ENCODE measurements around the gene FARSB. TPM values are rescaled to one million over a fixed set of nuclear protein-coding genes. Genes with fewer than 3 reads are reported as not detected.

FARSB gene
- total RNA-seq, 1 experiment from 2014 or later = 50.2 TPM

DNA sequence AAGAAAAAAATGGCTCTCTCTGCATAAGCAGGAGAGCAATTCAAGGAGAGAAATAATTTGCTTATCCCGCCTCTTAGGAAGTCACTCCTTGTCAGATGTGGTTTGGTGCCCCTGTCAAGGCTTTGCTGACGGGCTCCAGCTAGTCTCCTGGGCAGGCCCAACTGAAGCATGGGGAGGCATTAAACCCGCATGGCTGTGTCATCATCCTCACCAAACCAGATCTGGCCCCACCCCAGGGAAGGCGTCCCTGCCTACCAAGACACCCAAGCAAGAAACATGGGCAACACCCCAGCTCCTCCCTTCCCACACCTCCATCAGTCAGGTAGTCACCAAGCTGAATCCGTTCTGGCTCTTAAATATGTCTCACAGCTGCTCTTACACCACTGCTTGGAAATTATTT lies 123.6 kb downstream of the FARSB start:
- TF ChIP-seq, protein P1, sequence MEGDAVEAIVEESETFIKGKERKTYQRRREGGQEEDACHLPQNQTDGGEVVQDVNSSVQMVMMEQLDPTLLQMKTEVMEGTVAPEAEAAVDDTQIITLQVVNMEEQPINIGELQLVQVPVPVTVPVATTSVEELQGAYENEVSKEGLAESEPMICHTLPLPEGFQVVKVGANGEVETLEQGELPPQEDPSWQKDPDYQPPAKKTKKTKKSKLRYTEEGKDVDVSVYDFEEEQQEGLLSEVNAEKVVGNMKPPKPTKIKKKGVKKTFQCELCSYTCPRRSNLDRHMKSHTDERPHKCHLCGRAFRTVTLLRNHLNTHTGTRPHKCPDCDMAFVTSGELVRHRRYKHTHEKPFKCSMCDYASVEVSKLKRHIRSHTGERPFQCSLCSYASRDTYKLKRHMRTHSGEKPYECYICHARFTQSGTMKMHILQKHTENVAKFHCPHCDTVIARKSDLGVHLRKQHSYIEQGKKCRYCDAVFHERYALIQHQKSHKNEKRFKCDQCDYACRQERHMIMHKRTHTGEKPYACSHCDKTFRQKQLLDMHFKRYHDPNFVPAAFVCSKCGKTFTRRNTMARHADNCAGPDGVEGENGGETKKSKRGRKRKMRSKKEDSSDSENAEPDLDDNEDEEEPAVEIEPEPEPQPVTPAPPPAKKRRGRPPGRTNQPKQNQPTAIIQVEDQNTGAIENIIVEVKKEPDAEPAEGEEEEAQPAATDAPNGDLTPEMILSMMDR (conservative IDR thresholded peaks at IDR 0.05) = no peak
- no peak for TF ChIP-seq EZH2 (IDR thresholded peaks at IDR 0.05; ENCODE audit: low read depth)
- DNase-seq = peak in 1 of 2 experiments; percentile 34
- Histone ChIP-seq H3K36me3 (ENCODE audit: low read depth) (no peaks in the 10 kb centered on the region), H3K27me3 (ENCODE audit: insufficient read depth, low read depth) (no peaks in the 10 kb centered on the region), H3K4me1 (replicated peaks; ENCODE audit: insufficient read depth) (no peaks in the 10 kb centered on the region), H4K20me1 (ENCODE audit: insufficient read depth) (no peaks in the 10 kb centered on the region), H2AFZ (no peak overlapping the region), H3F3A (ENCODE audit: insufficient read depth, low read depth) (no peaks in the 10 kb centered on the region), H3K9me3 (ENCODE audit: insufficient read depth, low read depth) (no peaks in the 10 kb centered on the region), H3K79me2 (ENCODE audit: low read depth) (no peaks in the 10 kb centered on the region), H3K4me3 (no peak overlapping the region), H3K27ac (no peak overlapping the region), H3K9me2 (ENCODE audit: insufficient read depth) (no peaks in the 10 kb centered on the region), H3K4me2 (no peak overlapping the region)
- ChIA-PET CTCF (no interaction called here), POLR2A (ENCODE audit: unreplicated experiment) (no interaction called here)
- BruUV-seq (replicated peaks) = no TSS peak
- intact Hi-C loops (cut with micrococcal nuclease; ENCODE audit: unreplicated experiment) = no loop called here

DNA sequence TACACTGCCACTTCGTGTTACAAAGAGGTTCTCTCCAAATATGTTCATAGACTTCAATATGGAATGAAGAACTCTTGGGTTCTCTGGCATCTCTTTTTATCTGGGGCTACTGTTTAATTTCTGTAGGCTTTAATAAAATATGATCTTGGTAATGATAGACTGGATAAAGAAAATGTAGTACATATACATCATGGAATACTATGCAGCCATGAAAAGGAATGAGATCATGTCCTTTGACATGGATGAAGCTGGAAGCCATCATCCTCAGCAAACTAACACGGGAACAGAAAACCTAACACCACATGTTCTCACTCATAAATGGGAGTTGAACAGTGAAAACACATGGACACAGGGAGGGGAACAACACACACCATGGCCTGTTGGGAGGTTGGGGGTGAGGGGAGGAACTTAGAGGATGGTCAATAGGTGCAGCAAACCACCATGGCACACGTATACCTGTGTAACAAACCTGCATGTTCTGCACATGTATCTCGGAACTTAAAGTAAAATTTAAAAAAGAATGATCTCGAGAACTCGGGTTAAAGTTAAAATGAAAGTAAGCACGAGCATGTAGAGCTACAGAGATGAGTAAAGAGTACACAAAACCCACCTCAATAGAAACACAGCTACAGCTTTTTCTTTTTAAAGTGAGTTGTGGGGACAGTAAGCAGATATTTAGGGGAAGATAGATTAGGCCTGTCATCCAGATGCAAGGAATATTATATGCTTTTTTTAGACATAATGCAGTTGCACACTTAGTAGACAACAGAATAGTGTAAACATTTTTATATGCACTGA lies 129.2 kb downstream of the FARSB start:
- H3K9me3 ChIP-seq (ENCODE audit: insufficient read depth, low read depth) = no peaks in the 10 kb centered on the region

DNA sequence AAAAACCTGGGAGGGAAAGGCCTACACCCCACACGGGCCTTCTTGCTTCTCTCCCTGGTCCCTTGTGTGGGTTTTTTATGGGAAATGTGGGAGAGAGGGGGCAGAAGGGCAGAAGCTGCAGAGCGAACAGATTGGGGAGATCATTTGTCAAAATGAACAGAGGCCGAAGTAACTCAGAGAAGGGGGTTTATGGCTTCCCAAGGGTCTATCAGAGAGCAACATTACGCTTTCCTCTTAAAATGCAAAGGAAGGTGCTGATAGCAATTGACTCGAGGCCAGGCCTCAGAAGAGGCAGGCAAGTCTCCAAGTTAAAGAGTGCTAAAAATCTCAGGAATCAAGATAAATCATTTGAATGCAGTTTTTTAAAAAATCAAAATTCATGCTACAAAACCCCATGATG lies 130.1 kb downstream of the FARSB start:
- Histone ChIP-seq H3K27me3 (ENCODE audit: insufficient read depth, low read depth) (no peaks in the 10 kb centered on the region), H3K9me3 (ENCODE audit: insufficient read depth, low read depth) (no peaks in the 10 kb centered on the region), H3K4me1 (replicated peaks; ENCODE audit: insufficient read depth) (no peaks in the 10 kb centered on the region), H3K79me2 (ENCODE audit: low read depth) (no peaks in the 10 kb centered on the region), H2AFZ (no peak overlapping the region), H3K9me2 (ENCODE audit: insufficient read depth) (no peaks in the 10 kb centered on the region), H3K4me3 (no peak overlapping the region), H3K27ac (no peak overlapping the region), H3F3A (ENCODE audit: insufficient read depth, low read depth) (no peaks in the 10 kb centered on the region), H3K4me2 (no peak overlapping the region), H4K20me1 (ENCODE audit: insufficient read depth) (no peaks in the 10 kb centered on the region), H3K36me3 (ENCODE audit: low read depth) (no peaks in the 10 kb centered on the region)
- ChIA-PET POLR2A (ENCODE audit: unreplicated experiment) (no interaction called here), CTCF (no interaction called here)
- TF ChIP-seq, protein P1 (conservative IDR thresholded peaks at IDR 0.05) = no peak
- no peak for TF ChIP-seq EZH2 (IDR thresholded peaks at IDR 0.05; ENCODE audit: low read depth)
- intact Hi-C loops (cut with micrococcal nuclease; ENCODE audit: unreplicated experiment) = no loop called here
- no TSS peak for BruUV-seq (replicated peaks)
- DNase-seq = no peak

More for the DNA sequence above, 129.2 kb downstream of the FARSB start:
- no peak overlapping the region for H3K4me3 ChIP-seq
- no peaks in the 10 kb centered on the region for H4K20me1 ChIP-seq (ENCODE audit: insufficient read depth)
- TF ChIP-seq, protein P1 (conservative IDR thresholded peaks at IDR 0.05) = no peak
- no peak for TF ChIP-seq EZH2 (IDR thresholded peaks at IDR 0.05; ENCODE audit: low read depth)
- no peaks in the 10 kb centered on the region for H3K9me2 ChIP-seq (ENCODE audit: insufficient read depth)
- H3K27ac ChIP-seq = no peak overlapping the region
- no peaks in the 10 kb centered on the region for H3K4me1 ChIP-seq (replicated peaks; ENCODE audit: insufficient read depth)
- no TSS peak for BruUV-seq (replicated peaks)
- ChIA-PET CTCF (no interaction called here), POLR2A (ENCODE audit: unreplicated experiment) (no interaction called here)
- H3K4me2 ChIP-seq = no peak overlapping the region
- no peak overlapping the region for H2AFZ ChIP-seq
- intact Hi-C loops (cut with micrococcal nuclease; ENCODE audit: unreplicated experiment) = no loop called here
- H3F3A ChIP-seq (ENCODE audit: insufficient read depth, low read depth) = no peaks in the 10 kb centered on the region
- H3K27me3 ChIP-seq (ENCODE audit: insufficient read depth, low read depth) = no peaks in the 10 kb centered on the region
- no peaks in the 10 kb centered on the region for H3K79me2 ChIP-seq (ENCODE audit: low read depth)
- no peak for DNase-seq
- H3K36me3 ChIP-seq (ENCODE audit: low read depth) = no peaks in the 10 kb centered on the region
